ENCODE data around the gene ANO7.

Gene ANO7

GRCh38 chr2:241200822-241201395 lies 12.4 kb downstream of the ANO7 start:
- TF ChIP-seq TAF1 (IDR thresholded peaks at IDR 0.05; ENCODE audit: borderline replicate concordance, insufficient read depth, low read length) (no peak), REST (IDR thresholded peaks at IDR 0.05; ENCODE audit: insufficient read depth in 1 of 2, low read depth in 2 of 2, low read length in 2 of 2) (no peak), SIN3A (IDR thresholded peaks at IDR 0.05; ENCODE audit: borderline replicate concordance, insufficient read depth, low read length) (no peak), POLR2AphosphoS5 (IDR thresholded peaks at IDR 0.05; ENCODE audit: low read depth, low read length) (no peak), FOXP2 (optimal IDR thresholded peaks at IDR 0.05; ENCODE audit: borderline replicate concordance, extremely low read depth, extremely low read length, insufficient read depth) (no peak)

- no peak for TF ChIP-seq POLR2AphosphoS5 (IDR thresholded peaks at IDR 0.05; ENCODE audit: low read depth, low read length)
- no peak for TF ChIP-seq SIN3A (IDR thresholded peaks at IDR 0.05; ENCODE audit: borderline replicate concordance, insufficient read depth, low read length)
- no peak for TF ChIP-seq FOXP2 (optimal IDR thresholded peaks at IDR 0.05; ENCODE audit: borderline replicate concordance, extremely low read depth, extremely low read length, insufficient read depth)
Measured at GRCh38 chr2:241201445-241202267, 13.2 kb downstream of the ANO7 start.

- TF ChIP-seq REST (IDR thresholded peaks at IDR 0.05; ENCODE audit: insufficient read depth in 1 of 2, low read depth in 2 of 2, low read length in 2 of 2) (no peak), POLR2AphosphoS5 (IDR thresholded peaks at IDR 0.05; ENCODE audit: low read depth, low read length) (no peak), SIN3A (IDR thresholded peaks at IDR 0.05; ENCODE audit: borderline replicate concordance, insufficient read depth, low read length) (no peak), TAF1 (IDR thresholded peaks at IDR 0.05; ENCODE audit: borderline replicate concordance, insufficient read depth, low read length) (no peak), FOXP2 (optimal IDR thresholded peaks at IDR 0.05; ENCODE audit: borderline replicate concordance, extremely low read depth, extremely low read length, insufficient read depth) (no peak)
Measured at GRCh38 chr2:241202268-241202585, 13.8 kb downstream of the ANO7 start.

- TF ChIP-seq TAF1 (IDR thresholded peaks at IDR 0.05; ENCODE audit: borderline replicate concordance, insufficient read depth, low read length) = no peak
Measured at GRCh38 chr2:241202681-241203080, 14.2 kb downstream of the ANO7 start.

GRCh38 chr2:241203218-241204009 lies 14.9 kb downstream of the ANO7 start:
- TF ChIP-seq TAF1 (IDR thresholded peaks at IDR 0.05; ENCODE audit: borderline replicate concordance, insufficient read depth, low read length) (no peak), POLR2AphosphoS5 (IDR thresholded peaks at IDR 0.05; ENCODE audit: low read depth, low read length) (no peak), FOXP2 (optimal IDR thresholded peaks at IDR 0.05; ENCODE audit: borderline replicate concordance, extremely low read depth, extremely low read length, insufficient read depth) (no peak), REST (IDR thresholded peaks at IDR 0.05; ENCODE audit: insufficient read depth in 1 of 2, low read depth in 2 of 2, low read length in 2 of 2) (no peak), SIN3A (IDR thresholded peaks at IDR 0.05; ENCODE audit: borderline replicate concordance, insufficient read depth, low read length) (no peak)

GRCh38 chr2:241204010-241204384 lies 15.5 kb downstream of the ANO7 start:
- TF ChIP-seq POLR2AphosphoS5 (IDR thresholded peaks at IDR 0.05; ENCODE audit: low read depth, low read length) = no peak
- TF ChIP-seq FOXP2 (optimal IDR thresholded peaks at IDR 0.05; ENCODE audit: borderline replicate concordance, extremely low read depth, extremely low read length, insufficient read depth) = no peak
- TF ChIP-seq TAF1 (IDR thresholded peaks at IDR 0.05; ENCODE audit: borderline replicate concordance, insufficient read depth, low read length) = no peak
- TF ChIP-seq SIN3A (IDR thresholded peaks at IDR 0.05; ENCODE audit: borderline replicate concordance, insufficient read depth, low read length) = no peak
- TF ChIP-seq REST (IDR thresholded peaks at IDR 0.05; ENCODE audit: insufficient read depth in 1 of 2, low read depth in 2 of 2, low read length in 2 of 2) = no peak
